ENCODE data around the gene PTPRM.

PTPRM gene

GRCh38 chr18:7855671-7856070 lies 288.6 kb downstream of the PTPRM start:
- no peak for DNase-seq (ENCODE audit: low spot score)

- no peak for DNase-seq (ENCODE audit: low spot score)
These were observed 289.0 kb downstream of the PTPRM start for GRCh38 chr18:7856116-7856515.

- DNase-seq (ENCODE audit: low spot score): no peak
These were observed 289.6 kb downstream of the PTPRM start for GRCh38 chr18:7856733-7857132.

GRCh38 chr18:7857562-7857961 lies 290.4 kb downstream of the PTPRM start:
- no peak for DNase-seq (ENCODE audit: low spot score)

GRCh38 chr18:7859122-7859521 lies 292.0 kb downstream of the PTPRM start:
- DNase-seq (ENCODE audit: low spot score): no peak

GRCh38 chr18:7870266-7870665 lies 303.1 kb downstream of the PTPRM start:
- DNase-seq (ENCODE audit: low spot score): no peak

GRCh38 chr18:7870855-7871254 lies 303.7 kb downstream of the PTPRM start:
- no peak for DNase-seq (ENCODE audit: low spot score)

- no peak for DNase-seq (ENCODE audit: low spot score)
These were observed 304.7 kb downstream of the PTPRM start for GRCh38 chr18:7871560-7872456.

GRCh38 chr18:7872569-7872968 lies 305.5 kb downstream of the PTPRM start:
- no peak for DNase-seq (ENCODE audit: low spot score)

- no peak for DNase-seq (ENCODE audit: low spot score)
These were observed 306.2 kb downstream of the PTPRM start for GRCh38 chr18:7873316-7873715.

- no peak for DNase-seq (ENCODE audit: low spot score)
These were observed 309.4 kb downstream of the PTPRM start for GRCh38 chr18:7876354-7877104.

GRCh38 chr18:7877609-7878008 lies 310.5 kb downstream of the PTPRM start:
- DNase-seq (ENCODE audit: low spot score): no peak

- no peak for DNase-seq (ENCODE audit: low spot score)
These were observed 311.4 kb downstream of the PTPRM start for GRCh38 chr18:7878265-7879211.

- DNase-seq (ENCODE audit: low spot score): no peak
These were observed 312.6 kb downstream of the PTPRM start for GRCh38 chr18:7879717-7880116.

GRCh38 chr18:7885865-7886264 lies 318.7 kb downstream of the PTPRM start:
- DNase-seq (ENCODE audit: low spot score): no peak

GRCh38 chr18:7886436-7886835 lies 319.3 kb downstream of the PTPRM start:
- DNase-seq (ENCODE audit: low spot score): no peak

GRCh38 chr18:7889515-7889914 lies 322.4 kb downstream of the PTPRM start:
- DNase-seq (ENCODE audit: low spot score): no peak

- no peak for DNase-seq (ENCODE audit: low spot score)
These were observed 323.0 kb downstream of the PTPRM start for GRCh38 chr18:7890075-7890474.

- no peak for DNase-seq (ENCODE audit: low spot score)
These were observed 325.4 kb downstream of the PTPRM start for GRCh38 chr18:7892556-7892955.

- no peak for DNase-seq (ENCODE audit: low spot score)
These were observed 327.5 kb downstream of the PTPRM start for GRCh38 chr18:7894592-7894991.

GRCh38 chr18:7895346-7895745 lies 328.2 kb downstream of the PTPRM start:
- DNase-seq (ENCODE audit: low spot score): no peak

GRCh38 chr18:7896161-7896560 lies 329.0 kb downstream of the PTPRM start:
- DNase-seq (ENCODE audit: low spot score): no peak

Measured in CD4-positive, alpha-beta T cell treated with Interleukin-6 at 100 ng/mL for 8 hours (primary cell).